Measurements from ENCODE around the gene PTGER1. TPM values are rescaled to one million over a fixed set of nuclear protein-coding genes. Genes with fewer than 3 reads are reported as not detected.

PTGER1 gene
- total RNA-seq, 1 experiment from 2014 or later, result 0.63 TPM

- Histone ChIP-seq H3K9ac (ENCODE audit: extremely low read depth, insufficient read length, low read length) (peak within 1 kb of the TSS; percentile 90), H4K20me1 (ENCODE audit: control insufficient read depth, insufficient read depth, insufficient read length) (no peaks in the 10 kb centered on the region), H3T11ph (ENCODE audit: low read length) (no peak within 1 kb of the TSS), H3K23ac (ENCODE audit: insufficient read length, low read depth, low read length) (no peak within 1 kb of the TSS), H3K79me1 (ENCODE audit: insufficient read depth, low read depth, low read length, poor library complexity, severe bottlenecking) (peaks cover 9% of the 10 kb centered on the region), H3K56ac (ENCODE audit: insufficient read length, low read depth, low read length) (no peak within 1 kb of the TSS), H2BK12ac (ENCODE audit: insufficient read length, low read depth, low read length) (peak within 1 kb of the TSS; percentile 63), H3K23me2 (ENCODE audit: insufficient read length, low read depth, low read length, poor library complexity, severe bottlenecking) (peaks cover 9% of the 10 kb centered on the region), H3K79me2 (ENCODE audit: insufficient read depth, low read length) (peaks cover 14% of the 10 kb centered on the region; the same call in 1 of the 2 replicates), H4K8ac (replicated peaks; ENCODE audit: insufficient read length, low read depth, low read length) (no peak within 1 kb of the TSS), H2BK15ac (ENCODE audit: low read depth, low read length) (no peak within 1 kb of the TSS; the same call in 1 of the 2 replicates), H3K4ac (ENCODE audit: low read depth, low read length) (no peak within 1 kb of the TSS), H3K27ac (ENCODE audit: insufficient read length, low read depth, low read length) (no peak within 1 kb of the TSS), H3K27me3 (ENCODE audit: insufficient read depth, low read length) (no peaks in the 10 kb centered on the region), H2AK5ac (ENCODE audit: insufficient read length, low read length) (no peak within 1 kb of the TSS), H3K18ac (ENCODE audit: insufficient read length, low read depth, low read length) (peak within 1 kb of the TSS; percentile 91), H3K4me2 (ENCODE audit: insufficient read depth, insufficient read length, low read length) (peak within 1 kb of the TSS; percentile 88), H3K9me3 (ENCODE audit: control insufficient read depth, low read depth, low read length) (no peaks in the 10 kb centered on the region), H4K91ac (ENCODE audit: insufficient read length, low read depth, low read length) (no peak within 1 kb of the TSS), H2AFZ (ENCODE audit: low read length) (no peak within 1 kb of the TSS), H2BK5ac (ENCODE audit: insufficient read length, low read length) (no peak within 1 kb of the TSS), H3K14ac (ENCODE audit: insufficient read depth, low read length) (peak within 1 kb of the TSS; percentile 90), H4K5ac (ENCODE audit: insufficient read length, low read depth, low read length) (no peak within 1 kb of the TSS), H3K4me1 (ENCODE audit: insufficient read depth, low read length) (no peaks in the 10 kb centered on the region), H2BK20ac (ENCODE audit: low read depth, low read length, poor library complexity, severe bottlenecking) (no peak within 1 kb of the TSS), H2BK120ac (ENCODE audit: low read depth, low read length, poor library complexity, severe bottlenecking) (peak within 1 kb of the TSS; percentile 53)
- no CpG with 5 or more reads among the region's 82 CpGs for WGBS (ENCODE audit: extremely low coverage, insufficient read length, low lambda C conversion rate)
- Mint-ChIP-seq H3K4me3 (peak within 1 kb of the TSS; percentile 91 to 96), H3K27me3 (ENCODE audit: low read depth) (peaks cover 1% of the 10 kb centered on the region; the same call in 1 of the 2 replicates), H3K4me1 (peaks cover 26 to 31% of the 10 kb centered on the region in 2 experiments), H3K36me3 (ENCODE audit: insufficient read depth in 1 of 3, low read depth in 3 of 3) (peaks cover 27 to 36% (median 32%) of the 10 kb centered on the region in 3 experiments; a peak in 6 of 7 replicates), H3K9me3 (no peaks in the 10 kb centered on the region), H3K27ac (peak within 1 kb of the TSS; percentile 87 to 99 (median 91))
- TF ChIP-seq CTCF (conservative IDR thresholded peaks at IDR 0.05), result no peak
- no peak for DNase-seq
These were observed 42.8 kb upstream of the PTGER1 start, which contains the start of gene DNAJB1 for GRCh38 chr19:14517840-14518505. Gene DNAJB1 (minus strand): TSS chr19:14518397. CDS start chr19:14518349, 48 bp downstream.
